Thyroid gland (tissue), 4 donors: Measurements from ENCODE around the gene TMEM132A. TPM values are rescaled to one million over a fixed set of nuclear protein-coding genes. Genes with fewer than 3 reads are reported as not detected.
A peak's percentile ranks its signal among the peaks of the same experiment; 100 is the strongest.

Source experiments
- DNase-seq, 2 donors: peaks; one replicate each; pipeline ENCODE4 v3.0.0-alpha.2; 2019
- H3K27ac ChIP-seq, 3 donors: fragments of 200-600 bp; sonication (generic); 1 replicate in 2 of 3; 2 replicates in 1 of 3; pipeline ENCODE4 v1.5.1; 2016 to 2019; ENCODE audit warnings: mild to moderate bottlenecking in 1 of 3, moderate library complexity in 1 of 3
- H3K27me3 ChIP-seq: fragments of 200-600 bp; sonication (generic); one replicate; pipeline ENCODE4 v1.5.1; 2019
- H3K36me3 ChIP-seq, 2 donors: fragments of 200-600 bp; sonication (generic); one replicate each; pipeline ENCODE4 v1.5.1; 2016 to 2019
- H3K4me1 ChIP-seq, 2 donors: fragments of 200-600 bp; sonication (generic); one replicate each; pipeline ENCODE4 v1.5.1; 2017 to 2019
- H3K4me3 ChIP-seq, 3 donors: fragments of 200-600 bp; sonication (generic); replicated peaks in 1 of 3; 1 replicate in 2 of 3; 2 replicates in 1 of 3; pipeline ENCODE4 v1.5.1; 2016; ENCODE audit warnings: mild to moderate bottlenecking in 1 of 3
- H3K9me3 ChIP-seq: fragments of 200-600 bp; sonication (generic); one replicate; pipeline ENCODE4 v1.5.1; 2017
- CTCF ChIP-seq, 6 experiments: fragments of 200-600 bp in 3 of 6; fragments of 450-650 bp in 3 of 6; sonication (generic) in 3 of 6; IDR thresholded peaks; one replicate each; pipeline ENCODE4 v1.5.1; 2016 to 2019; ENCODE audit warnings: antibody characterized with exemption in 6 of 6, mild to moderate bottlenecking in 2 of 6, inconsistent platforms in 1 of 6, moderate library complexity in 1 of 6
- POLR2A ChIP-seq, 2 donors: fragments of 450-650 bp; IDR thresholded peaks; one replicate each; pipeline ENCODE4 v1.6.1; 2017; ENCODE audit warnings: antibody characterized with exemption in 2 of 2, mild to moderate bottlenecking in 2 of 2, moderate library complexity in 1 of 2
- WGBS, 2 donors: methylation state at CpG; one replicate each; pipeline ENCODE4 v1.1.5; 2017; 5-methylcytosine and 5-hydroxymethylcytosine counted together
- intact Hi-C: fragments of 100-400 bp; cut with DNase I; formaldehyde crosslinking; loops from one replicate; pipeline ENCODE4 v1.15.1; 2023
- total RNA-seq, 4 donors: library from RNA; depleted of rRNA; stranded (reverse); fragments of >200 nt; gene quantifications; one replicate each; pipeline ENCODE4 v1.2.3, GENCODE V29; 2016

Gene TMEM132A
- total RNA-seq, 4 donors from 2014 or later: 3.3 to 8.3 (median 3.9) TPM

GRCh38 chr11:60933416-60934123 lies 9.3 kb downstream of the TMEM132A start:
- H3K27me3 ChIP-seq: no peaks in the 10 kb centered on the region
- no peaks in the 10 kb centered on the region for H3K36me3 ChIP-seq
- intact Hi-C loops: no loop called here
- 91 to 95% methylated on average over 24 to 29 of the region's 37 CpGs for WGBS, 2 donors
- DNase-seq: no peak
- no peak overlapping the region for H3K27ac ChIP-seq
- H3K4me1 ChIP-seq: peaks cover 0 to 4% of the 10 kb centered on the region in 2 donors
- no peak for TF ChIP-seq POLR2A (IDR thresholded peaks at IDR 0.05)
- TF ChIP-seq CTCF (IDR thresholded peaks at IDR 0.05): no peak
- no peaks in the 10 kb centered on the region for H3K9me3 ChIP-seq
- H3K4me3 ChIP-seq: no peak overlapping the region

- no peak overlapping the region for H3K4me3 ChIP-seq
- H3K36me3 ChIP-seq: no peaks in the 10 kb centered on the region
- H3K27me3 ChIP-seq: no peaks in the 10 kb centered on the region
- TF ChIP-seq CTCF (IDR thresholded peaks at IDR 0.05) (no peak), POLR2A (IDR thresholded peaks at IDR 0.05) (no peak)
- H3K9me3 ChIP-seq: no peaks in the 10 kb centered on the region
- no peak for DNase-seq
- 91 to 94% methylated on average over 27 to 28 of the region's 57 CpGs for WGBS, 2 donors
- H3K27ac ChIP-seq: no peak overlapping the region
- peaks cover 0 to 4% of the 10 kb centered on the region in 2 donors for H3K4me1 ChIP-seq
- intact Hi-C loops: no loop called here
These were observed 10.0 kb downstream of the TMEM132A start for GRCh38 chr11:60934124-60934789.

DNA sequence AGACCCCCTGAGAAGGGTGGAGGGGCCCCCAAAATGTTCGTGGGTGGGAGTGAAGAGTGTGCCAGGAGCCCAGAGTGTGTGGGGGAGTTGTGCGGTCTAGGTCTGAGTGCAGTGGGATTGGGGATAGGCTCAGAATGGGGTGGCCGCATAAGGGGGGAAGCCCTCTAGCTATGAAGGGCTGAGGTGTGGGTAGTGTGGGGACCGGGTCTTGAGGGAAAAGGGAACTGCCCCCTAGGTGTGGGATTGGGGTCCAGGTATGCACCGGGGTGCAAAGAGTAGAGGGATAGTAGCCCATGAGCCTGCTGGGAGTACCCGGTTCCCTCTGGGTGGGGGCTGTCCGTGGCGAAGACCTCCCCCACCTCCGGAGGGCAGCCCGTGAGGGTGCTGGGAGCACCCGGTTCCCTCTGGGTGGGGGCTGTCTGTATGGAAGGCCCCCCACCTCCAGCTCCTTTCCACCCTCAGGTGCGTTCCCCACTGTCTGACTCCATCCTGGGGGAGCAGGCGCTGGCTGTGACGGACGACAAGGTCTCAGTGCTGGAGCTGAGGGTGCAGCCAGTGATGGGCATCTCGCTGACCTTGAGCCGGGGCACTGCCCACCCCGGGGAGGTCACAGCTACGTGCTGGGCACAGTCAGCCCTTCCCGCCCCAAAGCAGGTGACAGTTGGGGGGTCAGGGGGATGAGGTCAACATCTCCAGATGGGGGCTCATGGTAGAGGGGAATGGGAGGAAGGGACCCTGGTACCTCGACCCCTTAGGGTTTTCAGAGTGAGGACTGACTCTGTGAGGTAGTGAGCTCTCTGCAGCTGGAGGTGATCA lies 10.7 kb downstream of the TMEM132A start:
- Histone ChIP-seq H3K4me1 (peaks cover 0 to 9% of the 10 kb centered on the region in 2 donors), H3K36me3 (no peaks in the 10 kb centered on the region), H3K9me3 (no peaks in the 10 kb centered on the region), H3K4me3 (no peak overlapping the region), H3K27me3 (no peaks in the 10 kb centered on the region), H3K27ac (no peak overlapping the region)
- no peak for DNase-seq
- intact Hi-C loops: no loop called here
- TF ChIP-seq POLR2A (IDR thresholded peaks at IDR 0.05): no peak
- TF ChIP-seq CTCF (IDR thresholded peaks at IDR 0.05): no peak
- WGBS, 2 donors: 87 to 94% methylated on average over 15 to 21 of the region's 21 CpGs

DNA sequence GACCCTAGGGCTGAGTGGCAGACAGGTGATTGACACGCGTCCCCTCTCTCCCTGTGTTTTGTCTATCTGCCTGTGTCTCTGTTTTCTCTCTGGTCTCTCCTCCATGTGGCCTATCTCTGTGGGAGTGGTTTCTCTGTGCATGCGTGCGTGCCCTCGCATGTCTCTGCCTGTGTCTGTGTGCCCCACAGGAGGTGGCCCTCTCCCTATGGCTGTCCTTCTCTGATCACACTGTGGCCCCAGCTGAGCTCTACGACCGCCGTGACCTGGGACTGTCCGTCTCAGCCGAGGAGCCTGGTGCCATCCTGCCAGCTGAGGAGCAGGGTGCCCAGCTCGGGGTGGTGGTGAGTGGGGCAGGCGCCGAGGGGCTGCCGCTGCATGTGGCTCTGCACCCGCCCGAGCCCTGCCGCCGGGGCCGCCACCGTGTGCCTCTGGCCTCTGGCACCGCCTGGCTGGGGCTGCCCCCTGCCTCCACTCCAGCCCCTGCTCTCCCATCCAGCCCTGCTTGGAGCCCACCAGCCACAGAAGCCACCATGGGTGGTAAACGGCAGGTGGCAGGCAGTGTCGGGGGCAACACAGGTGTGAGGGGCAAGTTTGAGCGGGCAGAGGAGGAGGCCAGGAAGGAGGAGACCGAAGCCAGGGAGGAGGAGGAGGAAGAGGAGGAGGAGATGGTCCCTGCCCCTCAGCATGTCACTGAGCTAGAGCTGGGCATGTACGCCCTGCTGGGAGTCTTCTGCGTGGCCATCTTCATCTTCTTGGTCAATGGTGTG lies 11.6 kb downstream of the TMEM132A start:
- WGBS, 2 donors: 93 to 95% methylated on average over 16 to 25 of the region's 27 CpGs

More for the DNA sequence above, 11.6 kb downstream of the TMEM132A start:
- Histone ChIP-seq H3K27me3 (no peaks in the 10 kb centered on the region), H3K27ac (peak overlapping the region in 1 of 3 donors; percentile 66), H3K4me3 (no peak overlapping the region), H3K4me1 (peaks cover 0 to 9% of the 10 kb centered on the region in 2 donors), H3K36me3 (no peaks in the 10 kb centered on the region), H3K9me3 (no peaks in the 10 kb centered on the region)
- TF ChIP-seq POLR2A (IDR thresholded peaks at IDR 0.05) (no peak), CTCF (IDR thresholded peaks at IDR 0.05) (no peak)
- intact Hi-C loops: no loop called here
- no peak for DNase-seq
